Myocyte (in vitro differentiated cells): Measurements from ENCODE around the gene ZNFX1. TPM values are rescaled to one million over a fixed set of nuclear protein-coding genes. Genes with fewer than 3 reads are reported as not detected.
"Not testable (repeated sequence)": the region's sequence is repeated elsewhere in the genome, so short reads cannot be mapped to it uniquely, and the experiment has no call there.

ENCODE experiments used
- DNase-seq: peaks from one replicate; pipeline ENCODE4 v3.0.0-alpha.2; 2012; ENCODE audit warnings: low read depth
- polyA plus RNA-seq: library from polyadenylated mRNA; unstranded; fragments of >200 nt; gene quantifications from one replicate; pipeline ENCODE4 v1.2.1, GENCODE V29; 2012; ENCODE audit warnings: missing spikeins
- total RNA-seq: library from RNA; depleted of rRNA; stranded (reverse); fragments of >200 nt; gene quantifications from 2 replicates; pipeline ENCODE4 v1.2.3, GENCODE V29; 2014

The ZNFX1 gene
- 32.8 and 42.6 TPM in 2 replicates for total RNA-seq
- 33.3 TPM for polyA plus RNA-seq

GRCh38 chr20:49278036-49278817 is at the start of gene ZNFX1:
Gene ZNFX1, minus strand, starts transcription at chr20:49278057. Its CDS starts 2,218 bp downstream, at chr20:49275839.
- DNase-seq, result peak; percentile 99

- DNase-seq, result no peak
Measured at GRCh38 chr20:49326026-49326425, 48.2 kb upstream of the ZNFX1 start.

- DNase-seq, result no peak
Measured at GRCh38 chr20:49324306-49324705, 46.4 kb upstream of the ZNFX1 start.

GRCh38 chr20:49323622-49324238 is 45.9 kb upstream of the ZNFX1 start:
- DNase-seq, result peak; percentile 88

GRCh38 chr20:49320460-49320859 is 42.6 kb upstream of the ZNFX1 start:
- DNase-seq, result peak; percentile 71

- no peak for DNase-seq
Measured at GRCh38 chr20:49319208-49319809, 41.5 kb upstream of the ZNFX1 start.

GRCh38 chr20:49318430-49319207 is 40.8 kb upstream of the ZNFX1 start:
- no peak for DNase-seq

- no peak for DNase-seq
Measured at GRCh38 chr20:49318091-49318429, 40.2 kb upstream of the ZNFX1 start.

GRCh38 chr20:49316704-49317103 is 38.8 kb upstream of the ZNFX1 start:
- no peak for DNase-seq

- no peak for DNase-seq
Measured at GRCh38 chr20:49315580-49315979, 37.7 kb upstream of the ZNFX1 start.

GRCh38 chr20:49314052-49314451 is 36.2 kb upstream of the ZNFX1 start:
- DNase-seq, result not testable (repeated sequence)

GRCh38 chr20:49313283-49313682 is 35.4 kb upstream of the ZNFX1 start:
- no peak for DNase-seq

GRCh38 chr20:49312661-49313060 is 34.8 kb upstream of the ZNFX1 start:
- DNase-seq, result no peak

GRCh38 chr20:49310705-49311104 is 32.8 kb upstream of the ZNFX1 start:
- DNase-seq, result no peak

- DNase-seq, result no peak
Measured at GRCh38 chr20:49308875-49309274, 31.0 kb upstream of the ZNFX1 start.

- DNase-seq, result no peak
Measured at GRCh38 chr20:49306903-49307620, 29.2 kb upstream of the ZNFX1 start.

GRCh38 chr20:49303065-49303552 is 25.3 kb upstream of the ZNFX1 start:
- DNase-seq, result peak; percentile 49

- no peak for DNase-seq
Measured at GRCh38 chr20:49297605-49298530, 20.0 kb upstream of the ZNFX1 start.

- not testable (repeated sequence) for DNase-seq
Measured at GRCh38 chr20:49294002-49294654, 16.3 kb upstream of the ZNFX1 start.
